DOHH2 (cell line): ENCODE results near the gene NEK8.

ENCODE experiments used
- H3F3A ChIP-seq: fragments of 200-600 bp; sonication (generic), shearing (Covaris generic); 2 replicates; pipeline ENCODE4 v1.6.0; 2016; ENCODE audit warnings: antibody characterized with exemption, mild to moderate bottlenecking; ENCODE audit not compliant: control insufficient read depth, insufficient read depth
- H3K27ac ChIP-seq: fragments of 200-600 bp; sonication (generic); 2 replicates; pipeline ENCODE4 v1.5.1; 2014; ENCODE audit warnings: low read depth, mild to moderate bottlenecking, low read length, moderate library complexity
- H3K27me3 ChIP-seq: fragments of 200-600 bp; sonication (generic); 2 replicates; pipeline ENCODE4 v1.6.1; 2014; ENCODE audit warnings: mild to moderate bottlenecking, low read length, mixed read lengths; ENCODE audit not compliant: control insufficient read depth
- H3K36me3 ChIP-seq: fragments of 200-600 bp; sonication (generic); 2 replicates; pipeline ENCODE4 v1.6.1; 2014; ENCODE audit warnings: mild to moderate bottlenecking, low read length, moderate library complexity, mixed read lengths; ENCODE audit not compliant: control insufficient read depth
- H3K4me1 ChIP-seq: fragments of 200-600 bp; sonication (generic); 2 replicates; pipeline ENCODE4 v1.6.1; 2014; ENCODE audit warnings: mild to moderate bottlenecking, low read length, mixed read lengths; ENCODE audit not compliant: control insufficient read depth
- H3K4me2 ChIP-seq: fragments of 200-600 bp; sonication (generic); 2 replicates; pipeline ENCODE4 v1.6.0; 2014; ENCODE audit warnings: mild to moderate bottlenecking, low read length, moderate library complexity
- H3K4me3 ChIP-seq: fragments of 200-600 bp; sonication (generic); 2 replicates; pipeline ENCODE4 v1.5.1; 2014; ENCODE audit warnings: mild to moderate bottlenecking, low read length, mixed read lengths
- H3K79me2 ChIP-seq: fragments of 200-600 bp; sonication (generic); 2 replicates; pipeline ENCODE4 v1.6.1; 2014; ENCODE audit warnings: mild to moderate bottlenecking, low read length, mixed read lengths; ENCODE audit not compliant: control insufficient read depth
- H3K9me2 ChIP-seq: fragments of 200-600 bp; sonication (generic); replicated peaks from 2 replicates; pipeline ENCODE4 v1.6.1; 2014; ENCODE audit warnings: mild to moderate bottlenecking, low read length, mixed read lengths; ENCODE audit not compliant: control insufficient read depth
- H3K9me3 ChIP-seq: fragments of 200-600 bp; sonication (generic); 2 replicates; pipeline ENCODE4 v1.6.1; 2014; ENCODE audit warnings: antibody characterized with exemption, low read length, mixed read lengths; ENCODE audit not compliant: control insufficient read depth, insufficient read depth
- H4K20me1 ChIP-seq: fragments of 200-600 bp; sonication (generic); 2 replicates; pipeline ENCODE4 v1.6.0; 2014; ENCODE audit warnings: low read depth, mild to moderate bottlenecking, antibody characterized with exemption, low read length, moderate library complexity; ENCODE audit not compliant: control insufficient read depth, insufficient read depth
- EZH2phosphoT487 ChIP-seq: fragments of 200-600 bp; sonication (generic); IDR thresholded peaks from 2 replicates; pipeline ENCODE4 v1.6.1; 2017; ENCODE audit warnings: borderline replicate concordance, mild to moderate bottlenecking, antibody characterized with exemption, low read length, moderate library complexity, mixed read lengths
- TF ChIP-seq, protein P1 (sequence below): fragments of 200-600 bp; sonication (generic); IDR thresholded peaks from one replicate; pipeline ENCODE4 v1.5.1; 2014; ENCODE audit warnings: antibody characterized with exemption, mild to moderate bottlenecking, low read depth, low read length; ENCODE audit not compliant: poor library complexity, severe bottlenecking

NEK8 gene

DNA sequence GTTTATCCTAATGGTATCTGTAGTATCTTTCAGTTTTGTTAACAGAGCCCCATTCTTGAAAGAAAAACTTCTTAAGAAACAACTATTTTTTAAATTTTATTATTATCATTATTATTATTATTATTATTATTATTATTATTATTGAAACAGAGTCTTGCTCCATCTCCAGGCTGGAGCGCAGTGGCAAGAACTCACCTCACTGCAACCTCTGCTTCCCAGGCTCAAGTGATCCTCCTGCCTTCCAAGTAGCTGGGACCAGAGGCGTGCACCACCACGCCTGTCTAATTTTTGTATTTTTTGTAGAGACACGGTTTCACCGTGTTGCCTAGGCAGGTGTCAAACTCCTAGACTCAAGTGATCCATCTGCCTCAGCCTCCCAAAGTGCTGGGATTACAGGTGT is 43.2 kb upstream of the NEK8 start:
- Histone ChIP-seq H3K9me2 (no peaks in the 10 kb centered on the region), H3K36me3 (peaks cover 93% of the 10 kb centered on the region), H3F3A (no peaks in the 10 kb centered on the region), H3K4me3 (no peak overlapping the region), H3K27me3 (no peaks in the 10 kb centered on the region), H3K4me2 (no peak overlapping the region), H3K27ac (no peak overlapping the region), H4K20me1 (no peaks in the 10 kb centered on the region), H3K79me2 (no peaks in the 10 kb centered on the region), H3K4me1 (no peaks in the 10 kb centered on the region), H3K9me3 (no peaks in the 10 kb centered on the region)
- no peak for TF ChIP-seq EZH2phosphoT487
- TF ChIP-seq, protein P1, sequence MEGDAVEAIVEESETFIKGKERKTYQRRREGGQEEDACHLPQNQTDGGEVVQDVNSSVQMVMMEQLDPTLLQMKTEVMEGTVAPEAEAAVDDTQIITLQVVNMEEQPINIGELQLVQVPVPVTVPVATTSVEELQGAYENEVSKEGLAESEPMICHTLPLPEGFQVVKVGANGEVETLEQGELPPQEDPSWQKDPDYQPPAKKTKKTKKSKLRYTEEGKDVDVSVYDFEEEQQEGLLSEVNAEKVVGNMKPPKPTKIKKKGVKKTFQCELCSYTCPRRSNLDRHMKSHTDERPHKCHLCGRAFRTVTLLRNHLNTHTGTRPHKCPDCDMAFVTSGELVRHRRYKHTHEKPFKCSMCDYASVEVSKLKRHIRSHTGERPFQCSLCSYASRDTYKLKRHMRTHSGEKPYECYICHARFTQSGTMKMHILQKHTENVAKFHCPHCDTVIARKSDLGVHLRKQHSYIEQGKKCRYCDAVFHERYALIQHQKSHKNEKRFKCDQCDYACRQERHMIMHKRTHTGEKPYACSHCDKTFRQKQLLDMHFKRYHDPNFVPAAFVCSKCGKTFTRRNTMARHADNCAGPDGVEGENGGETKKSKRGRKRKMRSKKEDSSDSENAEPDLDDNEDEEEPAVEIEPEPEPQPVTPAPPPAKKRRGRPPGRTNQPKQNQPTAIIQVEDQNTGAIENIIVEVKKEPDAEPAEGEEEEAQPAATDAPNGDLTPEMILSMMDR: no peak

DNA sequence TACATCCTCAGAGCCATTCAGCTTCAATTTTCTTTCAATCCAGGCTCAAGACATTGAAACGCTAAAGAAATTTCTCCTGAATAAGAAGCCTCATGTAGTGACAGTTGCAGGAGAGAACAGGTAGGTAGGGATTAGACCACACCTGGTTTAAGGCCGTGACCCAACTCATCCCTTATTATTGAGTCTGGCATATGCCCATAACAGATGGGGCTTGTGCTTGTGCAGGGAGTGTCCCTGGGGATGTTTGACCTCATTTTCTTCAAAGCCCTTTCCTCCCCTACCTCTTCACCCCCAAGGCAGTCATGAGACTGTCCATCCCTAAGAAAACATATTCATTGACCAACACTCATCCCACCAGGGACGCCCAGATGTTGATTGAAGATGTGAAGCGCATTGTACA is 42.3 kb upstream of the NEK8 start:
- H3K9me2 ChIP-seq: no peaks in the 10 kb centered on the region
- H3K27me3 ChIP-seq: no peaks in the 10 kb centered on the region
- H3K79me2 ChIP-seq: no peaks in the 10 kb centered on the region
- H3K36me3 ChIP-seq: peaks cover 94% of the 10 kb centered on the region
- H3F3A ChIP-seq: no peaks in the 10 kb centered on the region
- H3K27ac ChIP-seq: no peak overlapping the region
- H3K4me3 ChIP-seq: no peak overlapping the region
- no peaks in the 10 kb centered on the region for H3K9me3 ChIP-seq
- H3K4me2 ChIP-seq: no peak overlapping the region
- no peaks in the 10 kb centered on the region for H4K20me1 ChIP-seq
- no peak for TF ChIP-seq EZH2phosphoT487
- TF ChIP-seq, protein P1: no peak
- no peaks in the 10 kb centered on the region for H3K4me1 ChIP-seq

DNA sequence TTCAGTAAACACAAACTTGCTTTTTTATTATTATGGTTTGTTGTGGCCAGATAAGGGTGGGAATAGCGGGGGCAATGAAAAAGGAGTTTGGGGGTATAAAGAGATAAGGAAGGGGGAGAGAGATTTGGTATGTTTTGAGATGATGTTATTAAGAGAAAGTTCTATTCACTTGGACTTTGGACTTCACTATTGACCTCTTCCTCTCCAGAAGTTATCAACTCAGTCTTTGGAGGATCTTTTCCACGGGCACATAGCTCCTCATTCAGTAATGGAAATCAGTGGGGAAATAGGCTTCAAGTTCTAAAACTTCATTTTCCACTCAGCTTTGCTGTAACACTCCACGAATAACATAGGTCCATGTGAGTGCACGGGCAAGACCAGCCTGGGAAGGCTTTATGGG is 40.1 kb upstream of the NEK8 start:
- Histone ChIP-seq H3K4me3 (no peak overlapping the region), H3K4me1 (no peaks in the 10 kb centered on the region), H3K27me3 (no peaks in the 10 kb centered on the region), H4K20me1 (no peaks in the 10 kb centered on the region), H3K4me2 (no peak overlapping the region), H3F3A (no peaks in the 10 kb centered on the region), H3K9me3 (no peaks in the 10 kb centered on the region), H3K79me2 (no peaks in the 10 kb centered on the region), H3K36me3 (peaks cover 74% of the 10 kb centered on the region), H3K9me2 (no peaks in the 10 kb centered on the region), H3K27ac (no peak overlapping the region)
- no peak for TF ChIP-seq EZH2phosphoT487
- TF ChIP-seq, protein P1: no peak

DNA sequence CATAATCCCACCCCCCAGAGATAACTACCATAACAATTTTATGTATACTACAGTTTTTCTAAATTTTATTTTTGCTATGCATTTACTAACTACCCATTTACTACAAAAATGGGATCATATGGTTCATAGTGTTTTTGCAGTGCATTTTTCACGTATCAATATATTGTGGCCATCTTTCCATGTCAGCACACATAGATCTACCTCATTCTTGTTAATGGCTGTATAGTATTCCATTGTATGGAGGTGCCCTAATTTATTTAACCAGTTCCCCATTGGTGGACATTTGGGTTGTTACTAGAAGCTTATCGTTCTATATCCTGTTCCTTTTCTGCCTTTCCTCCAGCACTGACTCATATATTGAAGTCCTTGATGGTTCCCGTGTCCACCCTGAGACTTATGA is 39.6 kb upstream of the NEK8 start:
- Histone ChIP-seq H3K4me1 (no peaks in the 10 kb centered on the region), H3K9me2 (no peaks in the 10 kb centered on the region), H3K27me3 (no peaks in the 10 kb centered on the region), H4K20me1 (no peaks in the 10 kb centered on the region), H3K36me3 (peaks cover 77% of the 10 kb centered on the region), H3K9me3 (no peaks in the 10 kb centered on the region), H3K4me2 (no peak overlapping the region), H3K4me3 (no peak overlapping the region), H3K27ac (no peak overlapping the region), H3F3A (no peaks in the 10 kb centered on the region), H3K79me2 (no peaks in the 10 kb centered on the region)
- TF ChIP-seq EZH2phosphoT487: no peak
- TF ChIP-seq, protein P1: no peak
